22Rv1 (cell line): ENCODE measurements around the gene PARD3.
"Not testable (repeated sequence)": the region's sequence is repeated elsewhere in the genome, so short reads cannot be mapped to it uniquely, and the experiment has no call there.

Experiments
- H3K27ac ChIP-seq: fragments of 450-650 bp; 2 replicates; pipeline ENCODE4 v1.5.1; 2017
- CTCF ChIP-seq: fragments of 450-650 bp; IDR thresholded peaks from 2 replicates; pipeline ENCODE4 v1.5.1; 2017; ENCODE audit warnings: mild to moderate bottlenecking
- ZFX ChIP-seq: fragments of 450-650 bp; IDR thresholded peaks from 2 replicates; pipeline ENCODE4 v1.6.1; 2017; ENCODE audit warnings: antibody characterized with exemption, borderline replicate concordance

The PARD3 gene

GRCh38 chr10:34273340-34273739 is 541.8 kb downstream of the PARD3 start:
- H3K27ac ChIP-seq, result no peak overlapping the region
- TF ChIP-seq ZFX (no peak), CTCF (no peak)

- TF ChIP-seq ZFX (no peak), CTCF (no peak)
- no peak overlapping the region for H3K27ac ChIP-seq
Measured at GRCh38 chr10:34272316-34272715, 542.8 kb downstream of the PARD3 start.

- H3K27ac ChIP-seq, result not testable (repeated sequence)
Measured at GRCh38 chr10:34268410-34268809, 546.7 kb downstream of the PARD3 start.

GRCh38 chr10:34262985-34263384 is 552.1 kb downstream of the PARD3 start:
- H3K27ac ChIP-seq, result no peak overlapping the region
- TF ChIP-seq CTCF (peak; percentile 21; the same call in 1 of the 2 replicates), ZFX (no peak)

- no peak for TF ChIP-seq CTCF
- TF ChIP-seq ZFX, result no peak
- H3K27ac ChIP-seq, result no peak overlapping the region
Measured at GRCh38 chr10:34260904-34261303, 554.2 kb downstream of the PARD3 start.

- no peak overlapping the region for H3K27ac ChIP-seq
- TF ChIP-seq CTCF (no peak), ZFX (no peak)
Measured at GRCh38 chr10:34256216-34256615, 558.9 kb downstream of the PARD3 start.

GRCh38 chr10:34255035-34255434 is 560.1 kb downstream of the PARD3 start:
- H3K27ac ChIP-seq, result no peak overlapping the region
- TF ChIP-seq ZFX, result no peak
- TF ChIP-seq CTCF, result no peak

- H3K27ac ChIP-seq, result no peak overlapping the region
- TF ChIP-seq CTCF (no peak), ZFX (no peak)
Measured at GRCh38 chr10:34254596-34254995, 560.5 kb downstream of the PARD3 start.
